OCI-LY3 (cell line): Measurements from ENCODE around the gene S100A9.

ENCODE experiments used
- CTCF ChIP-seq: fragments of 200-600, 300-600 bp; sonication (generic); IDR thresholded peaks from 2 replicates; pipeline ENCODE4 v1.5.1; 2014; ENCODE audit warnings: antibody characterized with exemption, low read length, low read depth
- EZH2phosphoT487 ChIP-seq: fragments of 200-600 bp; shearing (Covaris generic); IDR thresholded peaks from 2 replicates; pipeline ENCODE4 v1.6.1; 2018; ENCODE audit warnings: antibody characterized with exemption, mixed run types, low read depth

DNA sequence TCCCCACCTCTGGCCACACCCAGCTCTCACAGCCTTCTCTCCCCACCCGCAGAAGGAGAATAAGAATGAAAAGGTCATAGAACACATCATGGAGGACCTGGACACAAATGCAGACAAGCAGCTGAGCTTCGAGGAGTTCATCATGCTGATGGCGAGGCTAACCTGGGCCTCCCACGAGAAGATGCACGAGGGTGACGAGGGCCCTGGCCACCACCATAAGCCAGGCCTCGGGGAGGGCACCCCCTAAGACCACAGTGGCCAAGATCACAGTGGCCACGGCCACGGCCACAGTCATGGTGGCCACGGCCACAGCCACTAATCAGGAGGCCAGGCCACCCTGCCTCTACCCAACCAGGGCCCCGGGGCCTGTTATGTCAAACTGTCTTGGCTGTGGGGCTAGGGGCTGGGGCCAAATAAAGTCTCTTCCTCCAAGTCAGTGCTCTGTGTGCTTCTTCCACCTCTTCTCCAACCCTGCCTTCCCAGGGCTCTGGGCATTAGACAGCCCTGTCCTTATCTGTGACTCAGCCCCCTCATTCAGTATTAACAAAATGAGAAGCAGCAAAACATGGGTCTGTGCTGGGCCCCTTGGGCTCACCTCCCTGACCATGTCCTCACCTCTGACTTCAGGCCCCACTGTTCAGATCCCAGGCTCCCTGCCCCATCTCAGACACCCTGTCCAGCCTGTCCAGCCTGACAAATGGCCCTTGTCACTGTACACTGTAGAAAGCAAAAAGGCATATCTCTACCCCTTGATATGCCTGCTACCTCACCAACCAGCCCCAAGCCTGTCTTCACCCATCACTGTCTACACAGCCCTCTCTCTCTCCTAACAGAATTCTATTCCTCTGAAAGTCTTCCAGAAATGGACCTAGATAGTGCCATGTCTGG lies 3.2 kb downstream of the S100A9 start:
- TF ChIP-seq CTCF (no peak), EZH2phosphoT487 (no peak)
